CD14-positive monocyte (primary cell): Measurements from ENCODE around the gene PLEKHN1. TPM values are rescaled to one million over a fixed set of nuclear protein-coding genes. Genes with fewer than 3 reads are reported as not detected.

ENCODE experiments used
- DNase-seq, 3 donors: peaks; one replicate each; pipeline ENCODE4 v3.0.0-alpha.2; 2011 to 2022
- H2AFZ ChIP-seq: 2 replicates; pipeline ENCODE4 v1.6.0; 2012; ENCODE audit warnings: mild to moderate bottlenecking, low read depth, low read length, inconsistent platforms; ENCODE audit not compliant: insufficient read depth, poor library complexity, severe bottlenecking
- H3K27ac ChIP-seq, 2 donors: 1 replicate in 1 of 2; 2 replicates in 1 of 2; pipeline ENCODE4 v1.5.1; 2012 to 2013; ENCODE audit warnings: low read length in 2 of 2, control low read depth in 1 of 2, inconsistent platforms in 1 of 2, low read depth in 1 of 2, mild to moderate bottlenecking in 1 of 2
- H3K27me3 ChIP-seq, 2 donors: one replicate each; pipeline versions ENCODE4 v1.6.0 to v1.6.1; 2011 to 2013; ENCODE audit warnings: low read length in 2 of 2; ENCODE audit not compliant: control insufficient read depth in 2 of 2, insufficient read depth in 2 of 2
- H3K36me3 ChIP-seq, 2 donors: replicated peaks in 1 of 2; 1 replicate in 1 of 2; 2 replicates in 1 of 2; pipeline versions ENCODE4 v1.5.1 to v1.6.1; 2012 to 2013; ENCODE audit warnings: low read length in 2 of 2, control low read depth in 1 of 2, inconsistent platforms in 1 of 2, mild to moderate bottlenecking in 1 of 2; ENCODE audit not compliant: insufficient read depth in 2 of 2, control insufficient read depth in 1 of 2
- H3K4me1 ChIP-seq, 2 donors: 1 replicate in 1 of 2; 2 replicates in 1 of 2; pipeline versions ENCODE4 v1.5.1 to v1.6.1; 2012 to 2013; ENCODE audit warnings: low read length in 2 of 2, control low read depth in 1 of 2, inconsistent platforms in 1 of 2, mild to moderate bottlenecking in 1 of 2, moderate library complexity in 1 of 2; ENCODE audit not compliant: insufficient read depth in 2 of 2, control insufficient read depth in 1 of 2
- H3K4me2 ChIP-seq: replicated peaks from 2 replicates; pipeline ENCODE3; 2012; ENCODE audit warnings: low read length, moderate library complexity, mild to moderate bottlenecking; ENCODE audit not compliant: poor library complexity, severe bottlenecking; ENCODE audit errors: extremely low read depth
- H3K4me3 ChIP-seq, 3 experiments: fragments of 200-600 bp in 1 of 3; sonication (generic) in 1 of 3; replicated peaks in 1 of 3; 1 replicate in 2 of 3; 2 replicates in 1 of 3; pipeline ENCODE4 v1.5.1; 2011 to 2013; ENCODE audit warnings: low read length in 3 of 3, mild to moderate bottlenecking in 3 of 3, control low read depth in 2 of 3, low read depth in 2 of 3, inconsistent platforms in 1 of 3, moderate library complexity in 1 of 3
- H3K79me2 ChIP-seq: 2 replicates; pipeline ENCODE4 v1.6.0; 2012; ENCODE audit warnings: mild to moderate bottlenecking, control low read depth, inconsistent platforms, low read length, moderate library complexity; ENCODE audit not compliant: insufficient read depth
- H3K9ac ChIP-seq: 2 replicates; pipeline ENCODE4 v1.6.0; 2017; ENCODE audit warnings: low read length, mild to moderate bottlenecking; ENCODE audit not compliant: insufficient read depth, poor library complexity, severe bottlenecking
- H3K9me3 ChIP-seq, 2 donors: replicated peaks in 1 of 2; 1 replicate in 1 of 2; 2 replicates in 1 of 2; pipeline versions ENCODE4 v1.5.1 to v1.6.1; 2012 to 2013; ENCODE audit warnings: low read length in 2 of 2, control low read depth in 1 of 2; ENCODE audit not compliant: control insufficient read depth in 1 of 2, insufficient read depth in 1 of 2
- H4K20me1 ChIP-seq: 2 replicates; pipeline ENCODE4 v1.6.0; 2012; ENCODE audit warnings: mild to moderate bottlenecking, low read length, control low read depth, moderate library complexity; ENCODE audit not compliant: insufficient read depth
- H3K27ac Mint-ChIP-seq, 7 donors: one replicate each; pipeline ENCODE4 v1.8.0; 2020; ENCODE audit warnings: mild to moderate bottlenecking in 7 of 7, mixed read lengths in 7 of 7, moderate library complexity in 6 of 7, inconsistent platforms in 2 of 7
- H3K27me3 Mint-ChIP-seq, 3 donors: one replicate each; pipeline ENCODE4 v1.8.0; 2021 to 2022; ENCODE audit warnings: low read depth in 3 of 3, mild to moderate bottlenecking in 3 of 3, mixed read lengths in 3 of 3, moderate library complexity in 3 of 3, inconsistent platforms in 1 of 3
- H3K36me3 Mint-ChIP-seq, 2 donors: one replicate each; pipeline ENCODE4 v1.8.0; 2020; ENCODE audit warnings: mixed read lengths in 2 of 2, inconsistent platforms in 1 of 2, mild to moderate bottlenecking in 1 of 2
- H3K4me1 Mint-ChIP-seq: one replicate; pipeline ENCODE4 v1.8.0; 2020; ENCODE audit warnings: mild to moderate bottlenecking, mixed read lengths
- H3K4me3 Mint-ChIP-seq, 2 donors: one replicate each; pipeline ENCODE4 v1.8.0; 2020; ENCODE audit warnings: mild to moderate bottlenecking in 2 of 2, mixed read lengths in 2 of 2, moderate library complexity in 1 of 2
- H3K9me3 Mint-ChIP-seq, 7 donors: one replicate each; pipeline ENCODE4 v1.8.0; 2020 to 2022; ENCODE audit warnings: mixed read lengths in 7 of 7, mild to moderate bottlenecking in 6 of 7, moderate library complexity in 6 of 7, inconsistent platforms in 2 of 7
- CTCF ChIP-seq: fragments of 200-600 bp; IDR thresholded peaks from one replicate; pipeline ENCODE4 v1.8.0; 2022; ENCODE audit warnings: antibody characterized with exemption, mild to moderate bottlenecking
- WGBS: methylation state at CpG from one replicate; pipeline ENCODE4 v1.1.5; 2013; ENCODE audit warnings: missing lambda C conversion rate; ENCODE audit not compliant: insufficient coverage; 5-methylcytosine and 5-hydroxymethylcytosine counted together
- intact Hi-C, 2 donors: fragments of 100-400 bp; cut with micrococcal nuclease; formaldehyde crosslinking; loops; one replicate each; pipeline versions ENCODE4 v1.15.0 to v1.15.1; 2023
- polyA plus RNA-seq, 3 donors: library from polyadenylated mRNA; depleted of rRNA in 1 of 3; unstranded in 2 of 3; stranded (reverse) in 1 of 3; fragments of 300-500 nt in 2 of 3; fragments of >200 nt in 1 of 3; fragmentation: Illumina TruSeq in 2 of 3; gene quantifications; 1 replicate in 2 of 3; 2 replicates in 1 of 3; pipeline ENCODE4 v1.2.3, GENCODE V29; 2012 to 2021

The PLEKHN1 gene
- polyA plus RNA-seq, 3 donors = 0.21 to 1.5 (median 0.62) TPM

- Histone ChIP-seq H3K36me3 (no peaks in the 10 kb centered on the region), H3K4me2 (no peak overlapping the region), H3K27ac (no peak overlapping the region), H3K4me1 (peaks cover 4 to 17% of the 10 kb centered on the region in 2 donors), H3K27me3 (peaks cover 25 to 69% of the 10 kb centered on the region in 2 donors), H2AFZ (no peak overlapping the region), H4K20me1 (no peaks in the 10 kb centered on the region), H3K4me3 (no peak overlapping the region), H3K9me3 (peaks cover 0 to 9% of the 10 kb centered on the region in 2 donors), H3K9ac (no peak overlapping the region), H3K79me2 (no peaks in the 10 kb centered on the region)
- 93% methylated on average over 33 of the region's 45 CpGs for WGBS
- Mint-ChIP-seq H3K9me3 (peaks cover 0 to 19% (median 3%) of the 10 kb centered on the region in 7 donors), H3K27me3 (peaks cover 47 to 84% (median 68%) of the 10 kb centered on the region in 3 donors), H3K36me3 (no peaks in the 10 kb centered on the region), H3K4me3 (no peak overlapping the region), H3K4me1 (peaks cover 7% of the 10 kb centered on the region), H3K27ac (no peak overlapping the region)
- intact Hi-C loops = no loop called here
- TF ChIP-seq CTCF = no peak
- DNase-seq = no peak
These were observed 29.7 kb upstream of the PLEKHN1 start for GRCh38 chr1:936348-937264.

GRCh38 chr1:937521-937920, 28.8 kb upstream of the PLEKHN1 start:
- Histone ChIP-seq H3K27me3 (peaks cover 27 to 68% of the 10 kb centered on the region in 2 donors), H3K36me3 (no peaks in the 10 kb centered on the region), H3K4me3 (no peak overlapping the region), H3K4me1 (peaks cover 4 to 26% of the 10 kb centered on the region in 2 donors), H3K9ac (no peak overlapping the region), H3K9me3 (peaks cover 0 to 9% of the 10 kb centered on the region in 2 donors), H2AFZ (no peak overlapping the region), H4K20me1 (no peaks in the 10 kb centered on the region), H3K79me2 (no peaks in the 10 kb centered on the region), H3K27ac (no peak overlapping the region), H3K4me2 (no peak overlapping the region)
- Mint-ChIP-seq H3K4me1 (peaks cover 7% of the 10 kb centered on the region), H3K27me3 (peaks cover 43 to 84% (median 68%) of the 10 kb centered on the region in 3 donors), H3K4me3 (no peak overlapping the region), H3K36me3 (no peaks in the 10 kb centered on the region), H3K27ac (no peak overlapping the region), H3K9me3 (peaks cover 0 to 19% (median 3%) of the 10 kb centered on the region in 7 donors)
- intact Hi-C loops = no loop called here
- no peak for TF ChIP-seq CTCF
- no peak for DNase-seq
- WGBS = 99% methylated on average over 9 of the region's 16 CpGs
